Stimulated activated CD4-positive, alpha-beta T cell treated with anti-CD3 and anti-CD28 coated beads, Interleukin-1b, Interleukin-23, amount 100 ng/mL, for 1 hour (primary cell): ENCODE results near the gene AUTS2.
"Not testable (repeated sequence)": the region's sequence is repeated elsewhere in the genome, so short reads cannot be mapped to it uniquely, and the experiment has no call there.

Experiments used
- DNase-seq, 2 donors: peaks; one replicate each; pipeline ENCODE4 v3.0.0-alpha.2; 2020; ENCODE audit warnings: low read depth in 2 of 2

Gene AUTS2

GRCh38 chr7:70812511-70812910, 1214.2 kb downstream of the AUTS2 start:
- no peak for DNase-seq

GRCh38 chr7:70822490-70822889, 1224.2 kb downstream of the AUTS2 start:
- DNase-seq = not testable (repeated sequence)

DNA sequence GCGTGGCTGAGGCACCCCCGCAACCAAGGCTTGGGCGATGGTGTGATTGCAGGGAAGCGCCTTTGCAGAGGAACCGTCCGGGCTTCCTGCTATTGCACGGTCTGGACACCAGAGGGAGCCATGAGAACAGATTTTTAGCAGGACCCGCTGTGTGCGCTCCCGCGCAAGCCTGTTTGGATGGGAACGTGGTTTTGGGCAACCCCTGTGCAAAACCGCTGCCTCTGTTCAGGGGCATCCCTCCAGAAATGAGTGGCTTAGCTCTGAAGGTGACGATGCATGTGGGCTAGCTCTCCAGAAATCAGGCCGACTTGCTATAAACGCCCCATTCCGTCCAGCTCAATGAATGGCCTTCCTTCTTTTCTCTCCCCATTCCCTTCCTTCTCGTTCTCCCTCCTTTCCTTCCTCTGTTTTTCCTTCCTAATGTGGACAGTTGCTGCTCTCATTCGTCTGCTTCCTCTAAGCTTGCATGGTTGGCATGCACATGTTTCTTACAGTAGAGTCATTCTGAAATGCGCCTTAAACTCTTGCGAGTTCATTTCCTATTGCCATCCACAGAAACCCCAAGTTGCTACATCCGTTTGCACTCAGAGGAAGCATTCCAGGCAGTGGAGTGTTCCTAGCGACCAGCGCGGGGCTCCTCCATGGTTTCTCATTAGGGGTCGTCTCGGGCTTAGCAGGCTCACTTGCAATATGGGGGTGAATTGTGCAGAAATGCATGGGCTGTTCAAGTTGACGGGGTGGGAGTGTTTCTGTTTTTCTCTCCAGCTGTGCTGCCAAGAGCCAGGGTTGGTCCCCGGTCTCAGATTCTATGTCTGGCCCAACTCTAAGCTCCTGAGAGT, 1231.2 kb downstream of the AUTS2 start:
- DNase-seq = peak; percentile 12 to 17

- no peak for DNase-seq
Observed at GRCh38 chr7:70830060-70830395, 1231.8 kb downstream of the AUTS2 start.

GRCh38 chr7:70830426-70830825, 1232.2 kb downstream of the AUTS2 start:
- no peak for DNase-seq

- DNase-seq = no peak
Observed at GRCh38 chr7:70833726-70834125, 1235.5 kb downstream of the AUTS2 start.

- no peak for DNase-seq
Observed at GRCh38 chr7:70834424-70834823, 1236.1 kb downstream of the AUTS2 start.

DNA sequence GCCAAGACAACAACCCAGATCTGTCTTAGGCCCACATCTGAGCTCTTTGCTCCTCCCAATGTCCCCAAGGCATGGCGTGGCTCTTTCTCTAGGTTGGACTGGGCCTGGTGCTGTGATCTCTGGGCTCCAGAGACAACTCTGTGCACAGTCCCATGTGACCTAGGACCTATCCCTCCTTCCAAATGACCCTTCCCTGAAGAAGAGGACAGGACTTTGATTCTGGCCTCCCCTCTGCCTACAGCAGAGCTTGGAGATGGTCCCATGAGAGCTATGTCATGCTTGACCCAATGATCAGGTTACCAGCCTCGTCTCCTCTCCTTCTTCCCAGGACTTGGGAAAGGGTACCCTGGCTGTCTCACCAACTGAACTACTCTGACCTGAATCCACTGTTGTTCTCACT, 1237.4 kb downstream of the AUTS2 start:
- DNase-seq = no peak

- no peak for DNase-seq
Observed at GRCh38 chr7:70836279-70836678, 1238.0 kb downstream of the AUTS2 start.

GRCh38 chr7:70836946-70837345, 1238.7 kb downstream of the AUTS2 start:
- DNase-seq = no peak

DNA sequence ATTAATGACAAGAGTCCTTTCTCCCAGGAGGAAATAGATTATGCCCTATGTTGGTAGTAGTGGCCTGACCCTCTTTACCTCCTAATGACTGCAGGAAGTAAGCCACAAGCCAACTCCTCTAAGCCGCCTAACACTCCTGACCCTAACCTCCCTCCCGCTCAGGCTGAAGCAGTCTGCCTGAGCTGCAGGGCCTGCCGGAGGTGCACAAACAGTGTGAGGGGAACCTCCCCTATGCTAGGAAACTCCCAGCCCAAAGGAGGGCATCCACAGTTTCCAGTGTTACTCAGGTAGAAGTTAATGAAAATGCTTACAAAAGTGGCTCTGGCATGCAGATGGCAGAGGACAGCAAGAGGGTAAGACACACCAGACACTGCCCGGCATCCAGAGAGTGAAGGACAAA, 1239.3 kb downstream of the AUTS2 start:
- DNase-seq = no peak

DNA sequence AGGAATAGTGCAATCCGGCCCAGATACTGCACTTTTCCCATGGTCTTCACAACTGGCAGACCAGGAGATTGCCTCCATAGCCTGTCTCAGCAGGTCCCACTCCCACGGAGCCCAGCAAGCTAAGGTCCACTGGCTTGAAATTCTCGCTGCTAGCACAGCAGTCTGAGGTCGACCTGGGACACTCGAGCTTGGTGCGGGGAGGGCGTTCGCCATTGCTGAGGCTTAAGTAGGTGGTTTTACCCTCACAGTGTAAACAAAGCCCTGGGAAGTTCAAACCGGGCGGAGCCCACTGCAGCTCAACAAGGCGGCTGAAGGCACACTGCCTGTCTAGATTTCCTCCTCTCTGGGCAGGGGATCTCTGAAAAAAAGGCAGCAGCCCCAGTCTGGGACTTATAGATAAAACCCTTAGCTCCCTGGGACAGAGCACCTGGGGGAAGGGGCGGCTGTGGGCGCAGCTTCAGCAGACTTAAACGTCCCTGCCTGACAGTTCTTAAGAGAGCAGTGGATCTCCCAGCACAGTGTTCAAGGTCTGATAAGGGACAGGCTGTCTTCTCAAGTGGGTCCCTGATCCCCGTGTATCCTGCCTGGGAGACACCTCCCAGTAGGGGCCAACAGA, 1240.1 kb downstream of the AUTS2 start:
- no peak for DNase-seq
